T-helper 1 cell treated with Interleukin-12 subunit alpha and Interleukin-12 subunit beta and Interleukin-4 antibody, amounts not matched to agents 30 ng/mL and 1 ng/mL, for 36 hours (primary cell): ENCODE results near the gene LEPROT. TPM values are rescaled to one million over a fixed set of nuclear protein-coding genes. Genes with fewer than 3 reads are reported as not detected.

ENCODE experiments used
- intact Hi-C: fragments of 100-400 bp; cut with micrococcal nuclease; formaldehyde crosslinking; loops from one replicate; pipeline ENCODE4 v1.15.1; 2024
- total RNA-seq: library from RNA; stranded (reverse); gene quantifications from 2 replicates; pipeline ENCODE4 v1.2.3, GENCODE V29; 2022

Gene LEPROT
- total RNA-seq, 1 donor from 2014 or later, result 41.4 TPM

DNA sequence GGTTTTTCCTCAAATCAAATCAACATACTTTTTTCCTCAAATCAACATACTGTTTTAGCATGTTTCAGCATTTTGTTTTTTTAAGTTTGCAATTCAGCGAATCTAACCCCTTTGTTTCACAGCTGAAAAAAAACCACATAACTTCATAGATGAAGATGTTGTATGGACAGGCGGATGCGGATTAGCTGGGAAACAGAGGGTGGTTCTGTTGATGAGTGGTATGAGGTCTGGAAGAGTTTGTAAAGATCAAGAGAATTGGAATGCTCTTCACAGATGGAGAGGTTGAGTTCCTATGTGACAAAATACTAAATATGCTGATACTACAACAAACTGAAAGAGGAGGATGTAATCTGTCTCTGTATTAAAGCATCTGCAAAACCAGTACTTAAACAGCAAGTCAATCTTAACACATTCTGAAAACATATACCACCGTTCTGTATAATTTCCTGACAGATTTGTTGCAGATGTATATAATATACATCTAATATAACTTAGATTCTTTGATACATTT, 10.6 kb upstream of the LEPROT start:
- intact Hi-C loops, result no loop called here

GRCh38 chr1:65412256-65412983, 8.0 kb upstream of the LEPROT start:
- intact Hi-C loops, result no loop called here

GRCh38 chr1:65412984-65413375, 7.5 kb upstream of the LEPROT start:
- intact Hi-C loops, result no loop called here

DNA sequence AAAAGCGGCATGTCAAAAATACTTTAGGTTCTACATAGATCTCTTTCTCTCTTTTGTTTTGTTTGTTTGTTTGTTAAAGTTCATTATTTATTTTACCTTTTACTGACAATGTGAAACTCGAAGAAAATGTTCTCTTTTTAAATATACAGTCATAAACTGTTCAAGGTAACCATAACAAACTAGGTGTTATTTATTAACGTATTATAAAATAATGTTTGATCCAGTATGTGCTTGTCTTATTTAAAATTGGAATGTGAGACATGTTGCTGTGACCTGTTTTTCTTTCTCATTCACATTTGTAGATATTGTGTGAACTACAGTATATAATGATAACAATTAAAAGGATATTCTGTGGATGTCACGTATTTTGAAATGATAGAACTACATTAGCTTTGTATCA, 5.9 kb upstream of the LEPROT start:
- intact Hi-C loops, result no loop called here

GRCh38 chr1:65416767-65417166, 3.7 kb upstream of the LEPROT start:
- intact Hi-C loops, result no loop called here

- intact Hi-C loops, result no loop called here
Measured at GRCh38 chr1:65417729-65418128, 2.7 kb upstream of the LEPROT start.

GRCh38 chr1:65418522-65419185, 1.8 kb upstream of the LEPROT start:
- intact Hi-C loops, result no loop called here

GRCh38 chr1:65419681-65420589, 533 bp upstream of the LEPROT start:
- intact Hi-C loops, result loop anchor here (1.0 to 10.0 kb wide), 20 partner anchors 27 to 2005 kb away; partner anchors contain the start of genes DNAI4, DNAJC6, JAK1 and MIER1

DNA sequence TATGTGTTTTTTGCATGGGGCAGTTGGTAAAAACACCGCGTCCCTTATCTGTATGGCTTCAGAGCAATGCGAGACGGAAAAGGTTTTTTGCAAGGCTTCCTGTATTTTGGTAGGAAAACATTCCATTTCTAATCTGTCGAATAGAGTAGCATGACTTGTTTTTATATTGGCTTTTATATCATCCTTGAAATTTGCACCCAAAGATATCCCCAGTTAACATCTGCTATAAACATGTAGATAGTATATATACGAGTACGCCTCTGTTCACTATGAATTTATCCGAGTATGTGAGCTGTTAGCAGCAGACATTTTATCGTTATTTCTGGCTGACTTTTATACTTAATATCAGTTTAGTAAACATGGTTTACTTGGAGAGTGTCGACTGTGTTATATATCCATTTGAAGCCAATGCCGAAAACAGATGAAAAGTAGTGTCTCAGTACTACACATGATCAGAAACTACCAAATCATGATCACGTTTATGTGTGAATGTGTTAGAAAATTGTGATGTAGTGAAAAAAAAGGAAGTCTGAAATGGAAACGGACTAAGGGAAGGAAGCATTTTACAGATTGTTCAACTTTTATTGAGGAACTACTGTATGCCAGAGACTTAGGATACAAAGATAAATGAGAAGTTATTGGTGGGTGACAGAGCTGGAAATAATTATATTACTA, 1.0 kb downstream of the LEPROT start:
- intact Hi-C loops, result loop anchor here (1.0 to 10.0 kb wide), 13 partner anchors 10 to 2003 kb away; partner anchors contain the start of genes DNAI4, MIER1, PGM1 and SLC35D1

- intact Hi-C loops, result loop anchor here (5.0 to 10.0 kb wide), 5 partner anchors 532 to 2002 kb away; partner anchors contain the start of gene SLC35D1
Measured at GRCh38 chr1:65422241-65423203, 2.1 kb downstream of the LEPROT start.

DNA sequence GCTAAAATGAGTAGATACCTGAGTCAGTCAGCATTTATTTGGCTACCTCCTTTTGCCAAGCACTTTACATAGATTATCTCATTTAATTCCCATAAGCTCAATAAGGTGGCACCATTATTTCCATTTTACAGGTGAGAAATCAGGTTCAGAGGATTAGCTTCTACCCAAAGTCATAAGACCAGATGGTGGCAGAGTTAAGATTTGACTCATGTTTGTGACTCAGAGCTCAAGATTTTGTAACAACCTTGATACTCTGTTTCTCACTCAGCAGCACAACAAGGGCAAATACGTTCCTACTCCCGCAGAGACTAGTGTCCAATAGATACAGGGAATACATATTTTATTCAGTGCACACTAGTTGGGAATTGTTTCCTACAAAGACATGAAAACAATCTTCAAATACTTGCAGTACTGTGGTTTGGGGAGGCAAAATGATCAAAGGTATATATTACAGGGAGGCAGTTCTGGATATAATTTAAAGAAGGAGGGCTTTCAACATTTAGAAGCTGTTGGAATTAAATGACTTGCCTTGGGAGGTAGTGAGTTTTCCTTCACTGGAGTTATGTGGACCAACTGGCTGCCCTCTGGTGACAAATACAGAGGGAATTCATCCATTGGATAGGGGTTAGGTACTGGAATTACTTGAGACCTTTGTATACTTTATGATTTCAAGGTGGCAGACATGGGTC, 3.6 kb downstream of the LEPROT start:
- intact Hi-C loops, result loop anchor here (5.0 to 10.0 kb wide), 5 partner anchors 531 to 2001 kb away; partner anchors contain the start of gene SLC35D1

DNA sequence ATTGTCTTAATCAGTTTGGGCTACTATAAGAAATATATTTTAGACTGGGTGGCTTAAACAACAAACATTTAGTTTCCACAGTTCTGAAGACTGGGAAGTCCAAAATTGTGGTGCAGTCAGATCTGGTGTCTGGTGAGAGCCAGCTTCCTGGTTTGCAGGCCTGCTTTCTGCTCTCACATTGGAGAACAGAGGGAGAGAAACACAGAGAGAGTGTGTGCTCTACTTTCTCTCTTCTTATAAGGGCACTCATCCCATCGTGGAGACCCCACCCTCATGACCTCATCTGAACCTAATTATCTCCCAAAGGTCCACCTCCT, 4.1 kb downstream of the LEPROT start:
- intact Hi-C loops, result loop anchor here (5.0 to 10.0 kb wide), 5 partner anchors 530 to 2000 kb away; partner anchors contain the start of gene SLC35D1

DNA sequence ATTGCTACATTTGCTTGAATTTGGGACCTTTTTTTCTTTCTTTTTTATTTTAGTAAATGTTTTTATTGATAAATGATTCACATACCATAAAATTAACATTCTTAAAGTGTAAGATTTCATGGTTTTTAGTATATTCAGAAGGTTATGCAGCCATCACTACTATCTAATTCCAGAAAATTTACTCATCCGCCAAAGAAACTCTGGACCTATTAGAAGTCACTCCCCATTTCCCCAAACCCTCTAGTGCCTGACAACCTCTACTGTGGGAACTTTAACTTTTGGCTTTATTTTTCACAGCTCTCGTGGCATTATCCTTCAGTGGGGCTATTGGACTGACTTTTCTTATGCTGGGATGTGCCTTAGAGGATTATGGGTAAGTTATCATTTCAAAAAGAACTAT, 4.5 kb downstream of the LEPROT start:
- intact Hi-C loops, result loop anchor here (10.0 kb wide), 2 partner anchors 530 to 2000 kb away; no protein-coding TSS in a partner anchor

- intact Hi-C loops, result loop anchor here (10.0 kb wide), 2 partner anchors 529 to 1999 kb away; no protein-coding TSS in a partner anchor
Measured at GRCh38 chr1:65425697-65426096, 5.2 kb downstream of the LEPROT start.

DNA sequence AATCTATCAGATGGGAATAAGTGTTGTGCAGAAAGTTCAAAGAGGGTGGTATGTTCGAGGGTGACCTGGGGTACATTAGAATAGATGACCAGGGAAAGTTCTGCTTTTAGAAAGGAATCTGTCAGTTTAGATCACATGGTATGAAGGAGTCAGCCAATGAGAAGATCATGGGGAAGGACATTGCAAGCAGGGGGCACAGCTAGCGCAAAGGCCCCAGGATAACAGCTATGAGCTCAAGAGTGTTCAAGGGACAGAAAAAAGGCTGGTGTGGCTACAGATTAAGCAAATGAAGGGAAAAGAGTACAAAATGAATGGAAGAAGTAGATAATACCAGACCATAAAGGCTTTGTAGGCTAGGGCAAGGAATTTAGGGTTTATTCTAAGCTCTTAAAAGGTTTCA, 8.6 kb downstream of the LEPROT start:
- intact Hi-C loops, result loop anchor here (10.0 kb wide), 2 partner anchors 526 to 1996 kb away; no protein-coding TSS in a partner anchor

DNA sequence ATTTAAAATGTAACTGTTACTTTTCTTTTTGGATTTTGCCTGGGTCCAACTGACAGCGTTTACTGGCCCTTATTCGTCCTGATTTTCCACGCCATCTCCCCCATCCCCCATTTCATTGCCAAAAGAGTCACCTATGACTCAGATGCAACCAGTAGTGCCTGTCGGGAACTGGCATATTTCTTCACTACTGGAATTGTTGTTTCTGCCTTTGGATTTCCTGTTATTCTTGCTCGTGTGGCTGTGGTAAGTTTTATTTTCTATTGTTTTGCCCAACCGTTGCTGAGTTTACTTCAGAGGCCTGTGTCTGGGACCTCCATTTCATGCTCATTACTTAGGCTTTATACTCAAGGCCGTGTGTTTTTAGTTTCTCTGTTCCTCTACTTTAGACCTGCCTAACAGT, 9.3 kb downstream of the LEPROT start:
- intact Hi-C loops, result loop anchor here (5.0 to 10.0 kb wide), 3 partner anchors 38 to 1995 kb away; no protein-coding TSS in a partner anchor

- intact Hi-C loops, result loop anchor here (1.0 to 5.0 kb wide), 6 partner anchors 10 to 811 kb away; no protein-coding TSS in a partner anchor
Measured at GRCh38 chr1:65431111-65431705, 10.7 kb downstream of the LEPROT start.

GRCh38 chr1:65432918-65433317, 12.4 kb downstream of the LEPROT start:
- intact Hi-C loops, result loop anchor here (5.0 kb wide), 1 partner anchor 41 kb away; no protein-coding TSS in a partner anchor
